H1 (cell line): Measurements from ENCODE around the gene H2AZ2. TPM values are rescaled to one million over a fixed set of nuclear protein-coding genes. Genes with fewer than 3 reads are reported as not detected.
A peak's percentile ranks its signal among the peaks of the same experiment; 100 is the strongest.

ENCODE experiments used
- CTCF ChIA-PET: fragments of 300-600 bp; sonication (Branson Sonifier 250); formaldehyde crosslinking; loops from one replicate; lab custom pipeline; 2021; ENCODE audit not compliant: partially characterized antibody; lab: Charles Lee
- POLR2A ChIA-PET: fragments of 300-600 bp; sonication (Branson Sonifier 250); formaldehyde crosslinking; loops from one replicate; lab custom pipeline; 2021; ENCODE audit warnings: inconsistent platforms; ENCODE audit not compliant: partially characterized antibody; lab: Charles Lee
- DNase-seq, 2 experiments: peaks; one replicate each; pipeline versions ENCODE4 v3.0.0 to v3.0.0-alpha.2; 2010 to 2022; ENCODE audit warnings: low spot score in 2 of 2, low read depth in 1 of 2, mixed read lengths in 1 of 2
- FAIRE-seq: peaks from 2 replicates; lab custom pipeline; 2011; peaks lifted over from hg19 to GRCh38; lab: Jason Lieb, UNC
- H2AFZ ChIP-seq: 2 replicates; pipeline ENCODE4 v1.8.1; 2012; ENCODE audit warnings: low read length, inconsistent platforms
- H2AK5ac ChIP-seq: 2 replicates; pipeline ENCODE4 v1.6.1; 2013; ENCODE audit warnings: low read depth, low read length
- H2BK120ac ChIP-seq: replicated peaks from 2 replicates; pipeline ENCODE3; 2013; ENCODE audit warnings: low read depth, low read length, inconsistent platforms
- H2BK12ac ChIP-seq: 2 replicates; pipeline ENCODE4 v1.6.1; 2013; ENCODE audit warnings: low read depth, low read length
- H2BK15ac ChIP-seq: 2 replicates; pipeline ENCODE4 v1.6.1; 2013; ENCODE audit warnings: low read length
- H2BK20ac ChIP-seq: 2 replicates; pipeline ENCODE4 v1.6.1; 2013; ENCODE audit warnings: low read length
- H2BK5ac ChIP-seq: 2 replicates; pipeline ENCODE4 v1.6.1; 2013; ENCODE audit warnings: low read depth, low read length
- H3K14ac ChIP-seq: 2 replicates; pipeline ENCODE4 v1.6.1; 2013; ENCODE audit warnings: inconsistent platforms; ENCODE audit not compliant: insufficient read length
- H3K18ac ChIP-seq: 2 replicates; pipeline ENCODE4 v1.6.1; 2013; ENCODE audit warnings: low read length; ENCODE audit errors: extremely low read depth
- H3K23ac ChIP-seq: 2 replicates; pipeline ENCODE4 v1.6.1; 2013; ENCODE audit warnings: inconsistent platforms; ENCODE audit not compliant: insufficient read length
- H3K23me2 ChIP-seq: 2 replicates; pipeline ENCODE4 v1.6.1; 2013; ENCODE audit warnings: low read depth, low read length
- H3K27ac ChIP-seq: 2 replicates; pipeline ENCODE4 v1.6.1; 2011; ENCODE audit warnings: low read depth, low read length, inconsistent platforms
- H3K27me3 ChIP-seq, 4 experiments: replicated peaks in 1 of 4; 1 replicate in 1 of 4; 2 replicates in 3 of 4; pipeline versions ENCODE4 v1.6.1 to v1.8.1; 2011 to 2013; ENCODE audit warnings: low read length in 3 of 4, mild to moderate bottlenecking in 3 of 4, inconsistent platforms in 2 of 4, mixed read lengths in 2 of 4, moderate library complexity in 1 of 4; ENCODE audit not compliant: control insufficient read depth in 3 of 4, insufficient read depth in 3 of 4; ENCODE audit errors: extremely low read depth in 1 of 4
- H3K36me3 ChIP-seq, 4 experiments: 2 replicates each; pipeline versions ENCODE4 v1.6.1 to v1.8.1; 2011 to 2013; ENCODE audit warnings: mild to moderate bottlenecking in 4 of 4, low read length in 3 of 4, moderate library complexity in 2 of 4, control low read depth in 1 of 4, inconsistent platforms in 1 of 4; ENCODE audit not compliant: insufficient read depth in 4 of 4, control insufficient read depth in 2 of 4
- H3K4ac ChIP-seq: replicated peaks from 2 replicates; pipeline ENCODE3; 2013; ENCODE audit warnings: low read length, low read depth, mixed read lengths, inconsistent platforms; ENCODE audit not compliant: insufficient read length
- H3K4me1 ChIP-seq, 4 experiments: replicated peaks in 1 of 4; 1 replicate in 1 of 4; 2 replicates in 3 of 4; pipeline versions ENCODE4 v1.6.1 to v1.8.1; 2011 to 2013; ENCODE audit warnings: low read length in 3 of 4, inconsistent platforms in 2 of 4, mixed read lengths in 1 of 4; ENCODE audit not compliant: insufficient read depth in 4 of 4, control insufficient read depth in 3 of 4
- H3K4me2 ChIP-seq, 2 experiments: 2 replicates each; pipeline versions ENCODE4 v1.6.1 to v1.8.1; 2011 to 2013; ENCODE audit warnings: low read depth in 2 of 2, low read length in 2 of 2, control low read depth in 1 of 2, inconsistent platforms in 1 of 2, mild to moderate bottlenecking in 1 of 2; ENCODE audit not compliant: insufficient read depth in 1 of 2
- H3K4me3 ChIP-seq, 4 experiments: fragments of 200-600, 300-600 bp in 1 of 4; sonication (generic), shearing (Covaris generic), sonication (Bioruptor Twin) in 1 of 4; 2 replicates each; pipeline versions ENCODE4 v1.5.1 to v1.8.1; 2011 to 2016; ENCODE audit warnings: low read length in 4 of 4, low read depth in 3 of 4, control low read depth in 2 of 4, inconsistent platforms in 2 of 4, mild to moderate bottlenecking in 2 of 4, mixed read lengths in 1 of 4, moderate library complexity in 1 of 4; ENCODE audit not compliant: insufficient read depth in 2 of 4; ENCODE audit errors: extremely low read depth in 1 of 4
- H3K56ac ChIP-seq: replicated peaks from 2 replicates; pipeline ENCODE3; 2013; ENCODE audit warnings: low read depth, mild to moderate bottlenecking, mixed read lengths, low read length, inconsistent platforms; ENCODE audit not compliant: insufficient read length
- H3K79me1 ChIP-seq: 2 replicates; pipeline ENCODE4 v1.6.1; 2013; ENCODE audit warnings: low read depth, low read length, control low read depth
- H3K79me2 ChIP-seq, 2 experiments: 2 replicates each; pipeline versions ENCODE4 v1.6.1 to v1.8.1; 2012 to 2013; ENCODE audit warnings: low read length in 2 of 2, mild to moderate bottlenecking in 2 of 2, inconsistent platforms in 1 of 2; ENCODE audit not compliant: insufficient read depth in 2 of 2, control insufficient read depth in 1 of 2
- H3K9ac ChIP-seq, 4 experiments: replicated peaks in 1 of 4; 1 replicate in 1 of 4; 2 replicates in 3 of 4; pipeline versions ENCODE4 v1.6.1 to v1.8.1; 2011 to 2013; ENCODE audit warnings: low read depth in 3 of 4, low read length in 3 of 4, control low read depth in 2 of 4, mild to moderate bottlenecking in 2 of 4, moderate library complexity in 2 of 4, inconsistent platforms in 1 of 4; ENCODE audit errors: extremely low read depth in 1 of 4
- H3K9me3 ChIP-seq, 2 experiments: 2 replicates each; pipeline versions ENCODE4 v1.6.1 to v1.8.1; 2012 to 2013; ENCODE audit warnings: mild to moderate bottlenecking in 2 of 2, moderate library complexity in 2 of 2, control low read depth in 1 of 2, inconsistent platforms in 1 of 2, low read depth in 1 of 2, low read length in 1 of 2, mixed read lengths in 1 of 2; ENCODE audit not compliant: insufficient read depth in 2 of 2
- H4K20me1 ChIP-seq, 2 experiments: replicated peaks in 1 of 2; 2 replicates each; pipeline versions ENCODE3 to v1.8.1; 2011 to 2013; ENCODE audit warnings: inconsistent platforms in 2 of 2, low read length in 2 of 2, mild to moderate bottlenecking in 1 of 2; ENCODE audit not compliant: insufficient read depth in 2 of 2, control insufficient read depth in 1 of 2
- H4K5ac ChIP-seq: 2 replicates; pipeline ENCODE4 v1.6.1; 2013; ENCODE audit warnings: low read length, low read depth, mixed read lengths, inconsistent platforms; ENCODE audit not compliant: insufficient read length
- H4K8ac ChIP-seq: 2 replicates; pipeline ENCODE4 v1.8.0; 2013; ENCODE audit warnings: mild to moderate bottlenecking, moderate library complexity, low read length, inconsistent platforms; ENCODE audit not compliant: insufficient read depth; ENCODE audit errors: extremely low read depth
- H4K91ac ChIP-seq: replicated peaks from 2 replicates; pipeline ENCODE3; 2013; ENCODE audit warnings: low read length, mixed read lengths, inconsistent platforms; ENCODE audit not compliant: insufficient read length
- ATF2 ChIP-seq: IDR thresholded peaks from 2 replicates; pipeline ENCODE4 v1.6.1; 2012; ENCODE audit warnings: low read length, inconsistent platforms
- POLR2A ChIP-seq, 2 experiments: IDR thresholded peaks; 1 replicate in 1 of 2; 2 replicates in 1 of 2; pipeline ENCODE4 v1.6.1; 2011; ENCODE audit warnings: low read depth in 2 of 2, low read length in 2 of 2, mild to moderate bottlenecking in 2 of 2; ENCODE audit errors: control extremely low read depth in 1 of 2
- POLR2AphosphoS5 ChIP-seq: IDR thresholded peaks from 2 replicates; pipeline ENCODE4 v1.6.1; 2011; ENCODE audit warnings: low read depth, low read length
- WGBS, 2 experiments: shearing (Covaris generic) in 1 of 2; methylation state at CpG; one replicate each; pipeline versions ENCODE4 v1.1.6 to v1.1.7; 2013 to 2015; ENCODE audit warnings: low lambda C conversion rate in 2 of 2, mixed read lengths in 2 of 2, inconsistent platforms in 1 of 2, low coverage in 1 of 2, missing lambda C conversion rate in 1 of 2; ENCODE audit not compliant: insufficient replicate concordance in 2 of 2, insufficient coverage in 1 of 2, insufficient read length in 1 of 2; ENCODE audit errors: extremely low coverage in 1 of 2, missing lambda C conversion rate in 1 of 2; 5-methylcytosine and 5-hydroxymethylcytosine counted together
- polyA plus RNA-seq, 7 experiments: library from polyadenylated mRNA; depleted of rRNA in 3 of 7; stranded (reverse) in 5 of 7; unstranded in 2 of 7; fragments of >200 nt in 5 of 7; fragments of 200-250 nt in 2 of 7; gene quantifications; 1 replicate in 5 of 7; 2 replicates in 1 of 7; 4 replicates in 1 of 7; pipeline versions ENCODE4 v1.2.1 to v1.2.3, GENCODE V29; 2011 to 2013; ENCODE audit warnings: missing spikeins in 2 of 7, mixed read lengths in 2 of 7
- total RNA-seq: library from RNA; stranded (reverse); fragmentation: NEBNext Ultra II Directional; extraction: Animal tissue kit (Norgen Biotek cat#: 25700); gene quantifications from 2 replicates; pipeline ENCODE4 v1.2.1, GENCODE V29; 2021

The H2AZ2 gene
- total and polyA plus RNA-seq, 2 of the 8 experiments (the other 6 are each of a cell fraction or from before 2014, with no cell fraction given) = 168 to 187 TPM

- H3K4me3 ChIP-seq = no peak overlapping the region
- H2BK120ac ChIP-seq = no peak overlapping the region
- no peak for DNase-seq
- H2BK20ac ChIP-seq = no peak overlapping the region
- no peaks in the 10 kb centered on the region for H3K9me3 ChIP-seq
- H3K4ac ChIP-seq = no peak overlapping the region
- POLR2A ChIA-PET = interaction anchor here (0.6 to 5.5 kb wide), 17 partner anchors 9 to 309 kb away, joined by 3 to 35 read pairs (median 3); partner anchors contain the start of genes H2AZ2, OGDH and TBRG4
- WGBS, 2 experiments = 94% methylated on average over 5 of the region's 5 CpGs; no CpG with 5 or more reads in 1 of the 2 experiments
- no peak overlapping the region for H2BK12ac ChIP-seq
- H3K56ac ChIP-seq = no peak overlapping the region
- no peak overlapping the region for H2BK15ac ChIP-seq
- no peak overlapping the region for H3K14ac ChIP-seq
- H2AFZ ChIP-seq = no peak overlapping the region
- H3K4me1 ChIP-seq = peaks cover 0 to 5% (median 0%) of the 10 kb centered on the region in 4 experiments; a peak in 3 of 7 replicates
- H3K9ac ChIP-seq = no peak overlapping the region
- H3K4me2 ChIP-seq = no peak overlapping the region
- no peak overlapping the region for H3K23ac ChIP-seq
- H3K18ac ChIP-seq = no peak overlapping the region
- peaks cover 32 to 78% (median 50%) of the 10 kb centered on the region in 4 experiments for H3K36me3 ChIP-seq
- peaks cover 12 to 30% of the 10 kb centered on the region in 2 experiments for H3K79me2 ChIP-seq
- H4K91ac ChIP-seq = no peak overlapping the region
- FAIRE-seq = no peak
- no peak overlapping the region for H4K8ac ChIP-seq
- H3K23me2 ChIP-seq = peaks cover 5% of the 10 kb centered on the region; the same call in 1 of the 2 replicates
- no peak overlapping the region for H4K5ac ChIP-seq
- no peak overlapping the region for H2BK5ac ChIP-seq
- no peaks in the 10 kb centered on the region for H3K27me3 ChIP-seq
- TF ChIP-seq POLR2A (IDR thresholded peaks at IDR 0.05; ENCODE audit: control extremely low read depth in 1 of 2, low read depth in 2 of 2, low read length in 2 of 2) (peak; percentile 57 to 69), POLR2AphosphoS5 (peak; percentile 26), ATF2 (no peak)
- TF ChIP-seq, all 59 proteins: peak for 2
- no peak overlapping the region for H3K27ac ChIP-seq
- no peaks in the 10 kb centered on the region for H3K79me1 ChIP-seq
- peaks cover 25 to 27% of the 10 kb centered on the region in 2 experiments for H4K20me1 ChIP-seq
- CTCF ChIA-PET = interaction anchor here (1.4 kb wide), 1 partner anchor 162 kb away, joined by 3 read pairs; no protein-coding TSS in a partner anchor
- H2AK5ac ChIP-seq = no peak overlapping the region
Observed at GRCh38 chr7:44802418-44803025, 45.4 kb downstream of the H2AZ2 start.
